Fibroblast of lung (primary cell): ENCODE measurements around the gene MSI2.

Experiments
- CTCF ChIP-seq, 2 donors: IDR thresholded peaks in 1 of 2; conservative IDR thresholded peaks in 1 of 2; 1 replicate in 1 of 2; 2 replicates in 1 of 2; pipeline ENCODE4 v1.5.1; 2011 to 2012; ENCODE audit warnings: low read length in 2 of 2, control low read depth in 1 of 2, inconsistent platforms in 1 of 2, low read depth in 1 of 2, mild to moderate bottlenecking in 1 of 2
- EZH2 ChIP-seq: IDR thresholded peaks from 2 replicates; pipeline ENCODE4 v1.5.1; 2012; ENCODE audit warnings: low read length, control low read depth, mild to moderate bottlenecking; ENCODE audit errors: missing control alignments

DNA sequence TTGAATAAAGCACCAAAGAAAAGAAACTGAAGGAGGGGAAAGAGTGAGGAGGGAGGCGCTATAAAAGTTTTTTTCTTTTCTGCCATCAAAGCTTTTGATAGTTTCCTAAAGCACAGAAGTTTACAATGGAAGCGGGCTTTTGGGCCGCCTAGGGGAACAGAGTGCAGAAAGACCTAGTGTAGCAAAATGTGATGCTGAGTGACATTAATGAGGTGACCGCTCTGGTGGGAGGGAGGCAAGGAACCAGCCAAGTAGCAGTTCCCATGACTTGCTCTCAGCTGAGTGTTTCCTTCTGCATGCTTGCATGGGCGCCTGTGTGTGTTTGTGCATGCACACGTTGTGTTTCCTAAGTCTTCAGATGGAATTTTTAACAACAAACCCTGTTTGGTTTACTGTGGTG lies 15.5 kb downstream of the MSI2 start:
- no peak for TF ChIP-seq EZH2
- no peak for TF ChIP-seq CTCF (conservative IDR thresholded peaks at IDR 0.05 in 1 of 2, IDR thresholded peaks at IDR 0.05 in 1 of 2; ENCODE audit: low read depth in 1 of 2, low read length in 2 of 2)
